Caco-2 (cell line): ENCODE results near the gene DCAF17. TPM values are rescaled to one million over a fixed set of nuclear protein-coding genes. Genes with fewer than 3 reads are reported as not detected.

Experiments used
- BruUV-seq: library from RNA; stranded (reverse); fragments of 400-500 nt; replicated peaks from 2 replicates; lab custom pipeline; 2021; lab: Mats Ljungman, UMichigan
- CTCF ChIA-PET: fragments of 300-600 bp; sonication (Branson Sonifier 250); formaldehyde crosslinking; loops from one replicate; lab custom pipeline; 2022; ENCODE audit warnings: antibody characterized with exemption; lab: Charles Lee
- POLR2A ChIA-PET: fragments of 300-600 bp; sonication (Branson Sonifier 250); formaldehyde crosslinking; loops from one replicate; lab custom pipeline; 2022; ENCODE audit warnings: antibody characterized with exemption; lab: Charles Lee
- DNase-seq, 2 experiments: peaks; one replicate each; pipeline versions ENCODE4 v3.0.0 to v3.0.0-alpha.2; 2020 to 2022
- H3K27me3 ChIP-seq: replicated peaks from 2 replicates; pipeline ENCODE4 v1.6.0; 2011; ENCODE audit warnings: low read length; ENCODE audit not compliant: control insufficient read depth, insufficient read depth
- H3K36me3 ChIP-seq: 2 replicates; pipeline ENCODE4 v1.5.1; 2011; ENCODE audit warnings: low read length; ENCODE audit not compliant: control insufficient read depth, insufficient read depth
- H3K4me1 ChIP-seq: fragments of 250-450 bp; sonication (Bioruptor Pico); 2 replicates; pipeline ENCODE4 v1.5.1; 2020; ENCODE audit warnings: mild to moderate bottlenecking
- H3K4me3 ChIP-seq: 2 replicates; pipeline ENCODE4 v1.5.1; 2011; ENCODE audit warnings: low read depth, mild to moderate bottlenecking, control low read depth, low read length
- H3K9me3 ChIP-seq: fragments of 250-450 bp; sonication (Bioruptor Pico); 2 replicates; pipeline ENCODE4 v1.5.1; 2020; ENCODE audit warnings: mild to moderate bottlenecking, moderate library complexity
- H3K27ac Mint-ChIP-seq: one replicate; pipeline ENCODE4 v1.8.0; 2022; ENCODE audit warnings: mixed read lengths; ENCODE audit not compliant: unreplicated experiment
- H3K27me3 Mint-ChIP-seq: one replicate; pipeline ENCODE4 v1.8.0; 2022; ENCODE audit warnings: mixed read lengths; ENCODE audit not compliant: insufficient read depth, unreplicated experiment
- H3K36me3 Mint-ChIP-seq: one replicate; pipeline ENCODE4 v1.8.0; 2022; ENCODE audit warnings: mild to moderate bottlenecking, mixed read lengths; ENCODE audit not compliant: insufficient read depth, unreplicated experiment
- H3K4me1 Mint-ChIP-seq: one replicate; pipeline ENCODE4 v1.8.0; 2022; ENCODE audit warnings: low read depth, mixed read lengths; ENCODE audit not compliant: unreplicated experiment
- H3K4me3 Mint-ChIP-seq: one replicate; pipeline ENCODE4 v1.8.0; 2022; ENCODE audit warnings: mild to moderate bottlenecking, moderate library complexity, mixed read lengths; ENCODE audit not compliant: unreplicated experiment
- H3K9me3 Mint-ChIP-seq: one replicate; pipeline ENCODE4 v1.8.0; 2022; ENCODE audit warnings: mixed read lengths; ENCODE audit not compliant: unreplicated experiment
- CTCF ChIP-seq, 2 experiments: fragments of 200-600 bp in 1 of 2; IDR thresholded peaks; 1 replicate in 1 of 2; 2 replicates in 1 of 2; pipeline versions ENCODE4 v1.5.1 to v1.8.0; 2011 to 2022; ENCODE audit warnings: antibody characterized with exemption in 1 of 2, control low read depth in 1 of 2, inconsistent platforms in 1 of 2, low read depth in 1 of 2, low read length in 1 of 2, mild to moderate bottlenecking in 1 of 2, moderate library complexity in 1 of 2; ENCODE audit not compliant: insufficient read depth in 1 of 2, severe bottlenecking in 1 of 2, unreplicated experiment in 1 of 2
- intact Hi-C: fragments of 100-400 bp; cut with micrococcal nuclease; formaldehyde crosslinking; loops from one replicate; pipeline ENCODE4 v1.10.0; 2022; ENCODE audit not compliant: unreplicated experiment
- total RNA-seq: library from RNA; stranded (reverse); gene quantifications from 2 replicates; pipeline ENCODE4 v1.2.3, GENCODE V29; 2022

The DCAF17 gene
- total RNA-seq, 1 experiment from 2014 or later = 22.7 TPM

DNA sequence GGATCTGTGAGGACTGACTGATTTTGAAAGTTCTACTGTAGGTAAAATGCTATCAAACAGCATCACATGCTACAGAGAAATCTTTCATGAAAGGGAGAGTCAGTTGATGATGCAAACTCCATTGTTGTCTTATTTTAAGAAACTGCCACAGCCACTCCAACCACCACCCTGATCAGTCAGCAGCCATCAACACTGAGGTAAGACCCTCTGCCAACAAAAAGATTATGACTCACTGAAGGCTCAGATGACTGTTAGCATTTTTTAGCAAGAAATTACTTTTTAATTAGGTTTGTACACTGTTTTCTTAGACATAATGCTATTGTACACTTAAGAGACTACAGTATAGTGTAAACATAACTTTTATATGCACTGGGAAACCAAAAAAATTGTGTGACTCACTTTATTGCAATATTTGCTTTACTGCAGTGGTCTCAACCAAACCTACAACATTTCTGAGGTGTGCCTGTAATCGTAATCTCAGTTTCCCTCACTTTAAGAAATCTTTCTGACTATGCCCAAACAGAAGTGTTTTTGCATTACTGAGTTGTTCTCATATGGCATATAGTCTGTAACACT is 43.0 kb upstream of the DCAF17 start:
- Mint-ChIP-seq H3K4me1 (no peaks in the 10 kb centered on the region), H3K4me3 (no peak overlapping the region), H3K27ac (no peak overlapping the region), H3K36me3 (no peaks in the 10 kb centered on the region), H3K9me3 (no peaks in the 10 kb centered on the region), H3K27me3 (no peaks in the 10 kb centered on the region)
- BruUV-seq = no TSS peak
- no peak for TF ChIP-seq CTCF (IDR thresholded peaks at IDR 0.05; ENCODE audit: insufficient read depth in 1 of 2, low read depth in 1 of 2, low read length in 1 of 2, severe bottlenecking in 1 of 2, unreplicated experiment in 1 of 2)
- CTCF ChIA-PET = no interaction called here
- H3K4me3 ChIP-seq = no peak overlapping the region
- intact Hi-C loops = no loop called here
- H3K4me1 ChIP-seq = no peaks in the 10 kb centered on the region
- H3K27me3 ChIP-seq = no peaks in the 10 kb centered on the region; the same call in 1 of the 2 replicates
- POLR2A ChIA-PET = no interaction called here
- no peak for DNase-seq
- no peaks in the 10 kb centered on the region for H3K36me3 ChIP-seq
- H3K9me3 ChIP-seq = no peaks in the 10 kb centered on the region

DNA sequence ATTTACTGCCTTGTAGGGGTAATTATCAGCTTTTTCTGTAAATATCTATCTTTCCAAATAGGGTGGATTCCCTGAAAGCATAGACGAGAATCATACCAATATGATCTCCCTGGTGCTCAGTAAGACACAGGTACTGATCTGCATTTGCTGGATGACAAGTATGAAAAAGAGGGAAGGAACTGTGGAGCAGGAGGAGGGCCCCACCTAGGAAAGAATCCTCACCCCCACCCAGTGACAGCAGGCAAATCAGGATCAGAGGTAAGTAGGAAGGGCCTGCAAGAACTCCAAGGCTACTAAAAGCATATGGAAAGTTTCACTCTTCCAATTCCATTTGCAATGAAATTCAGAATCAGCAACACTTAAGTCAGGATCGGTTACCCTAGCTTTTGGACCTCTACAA is 42.5 kb upstream of the DCAF17 start:
- Mint-ChIP-seq H3K36me3 (no peaks in the 10 kb centered on the region), H3K27ac (no peak overlapping the region), H3K27me3 (no peaks in the 10 kb centered on the region), H3K4me3 (no peak overlapping the region), H3K4me1 (no peaks in the 10 kb centered on the region), H3K9me3 (no peaks in the 10 kb centered on the region)
- H3K4me1 ChIP-seq = no peaks in the 10 kb centered on the region
- no peak for TF ChIP-seq CTCF (IDR thresholded peaks at IDR 0.05; ENCODE audit: insufficient read depth in 1 of 2, low read depth in 1 of 2, low read length in 1 of 2, severe bottlenecking in 1 of 2, unreplicated experiment in 1 of 2)
- ChIA-PET CTCF (no interaction called here), POLR2A (no interaction called here)
- H3K4me3 ChIP-seq = no peak overlapping the region
- no peaks in the 10 kb centered on the region; the same call in 1 of the 2 replicates for H3K27me3 ChIP-seq
- intact Hi-C loops = no loop called here
- no peak for DNase-seq
- no peaks in the 10 kb centered on the region for H3K9me3 ChIP-seq
- BruUV-seq = no TSS peak
- H3K36me3 ChIP-seq = no peaks in the 10 kb centered on the region

GRCh38 chr2:171393487-171393886 is 40.5 kb upstream of the DCAF17 start:
- no peaks in the 10 kb centered on the region for H3K9me3 ChIP-seq
- no peak overlapping the region for H3K4me3 ChIP-seq
- Mint-ChIP-seq H3K9me3 (no peaks in the 10 kb centered on the region), H3K4me1 (no peaks in the 10 kb centered on the region), H3K36me3 (no peaks in the 10 kb centered on the region), H3K27me3 (no peaks in the 10 kb centered on the region), H3K27ac (no peak overlapping the region), H3K4me3 (no peak overlapping the region)
- no peak for TF ChIP-seq CTCF (IDR thresholded peaks at IDR 0.05; ENCODE audit: insufficient read depth in 1 of 2, low read depth in 1 of 2, low read length in 1 of 2, severe bottlenecking in 1 of 2, unreplicated experiment in 1 of 2)
- no peaks in the 10 kb centered on the region for H3K4me1 ChIP-seq
- ChIA-PET POLR2A (no interaction called here), CTCF (no interaction called here)
- no peak for DNase-seq
- no peaks in the 10 kb centered on the region; the same call in 1 of the 2 replicates for H3K27me3 ChIP-seq
- no TSS peak for BruUV-seq
- intact Hi-C loops = no loop called here
- no peaks in the 10 kb centered on the region for H3K36me3 ChIP-seq
